Measurements from ENCODE around the gene KCTD17. TPM values are rescaled to one million over a fixed set of nuclear protein-coding genes. Genes with fewer than 3 reads are reported as not detected.

KCTD17 gene
- total RNA-seq, 6 experiments from 2014 or later, result 39.8 to 46.4 (median 43.3) TPM

DNA sequence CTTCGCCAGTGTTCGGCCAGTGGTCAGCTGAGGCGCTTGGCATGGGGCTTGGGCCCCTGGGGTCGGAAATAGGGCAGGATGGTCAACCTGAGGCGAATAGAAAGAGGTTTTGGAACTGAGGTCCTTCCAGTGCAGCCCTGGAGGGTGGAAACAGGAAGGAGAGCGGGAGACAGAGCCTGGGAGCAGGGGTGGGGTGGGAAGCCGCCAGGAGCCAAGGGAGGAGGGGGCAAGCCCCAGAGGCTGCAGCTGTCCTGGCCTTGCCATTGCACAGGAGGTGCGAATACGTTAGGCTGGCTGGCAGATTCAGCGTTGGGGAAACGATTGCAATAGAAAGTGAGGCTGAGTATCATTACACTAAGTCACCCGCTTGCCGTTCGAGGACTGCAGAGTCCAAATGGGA, 13.9 kb upstream of the KCTD17 start:
- Mint-ChIP-seq H3K4me3 (no peak overlapping the region), H3K9me3 (no peaks in the 10 kb centered on the region), H3K27me3 (ENCODE audit: insufficient read depth) (peaks cover 14% of the 10 kb centered on the region), H3K36me3 (ENCODE audit: low read depth) (no peaks in the 10 kb centered on the region), H3K4me1 (ENCODE audit: low read depth) (peaks cover 18% of the 10 kb centered on the region), H3K27ac (no peak overlapping the region)
- no peak for DNase-seq
- TF ChIP-seq, protein P1, sequence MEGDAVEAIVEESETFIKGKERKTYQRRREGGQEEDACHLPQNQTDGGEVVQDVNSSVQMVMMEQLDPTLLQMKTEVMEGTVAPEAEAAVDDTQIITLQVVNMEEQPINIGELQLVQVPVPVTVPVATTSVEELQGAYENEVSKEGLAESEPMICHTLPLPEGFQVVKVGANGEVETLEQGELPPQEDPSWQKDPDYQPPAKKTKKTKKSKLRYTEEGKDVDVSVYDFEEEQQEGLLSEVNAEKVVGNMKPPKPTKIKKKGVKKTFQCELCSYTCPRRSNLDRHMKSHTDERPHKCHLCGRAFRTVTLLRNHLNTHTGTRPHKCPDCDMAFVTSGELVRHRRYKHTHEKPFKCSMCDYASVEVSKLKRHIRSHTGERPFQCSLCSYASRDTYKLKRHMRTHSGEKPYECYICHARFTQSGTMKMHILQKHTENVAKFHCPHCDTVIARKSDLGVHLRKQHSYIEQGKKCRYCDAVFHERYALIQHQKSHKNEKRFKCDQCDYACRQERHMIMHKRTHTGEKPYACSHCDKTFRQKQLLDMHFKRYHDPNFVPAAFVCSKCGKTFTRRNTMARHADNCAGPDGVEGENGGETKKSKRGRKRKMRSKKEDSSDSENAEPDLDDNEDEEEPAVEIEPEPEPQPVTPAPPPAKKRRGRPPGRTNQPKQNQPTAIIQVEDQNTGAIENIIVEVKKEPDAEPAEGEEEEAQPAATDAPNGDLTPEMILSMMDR (IDR thresholded peaks at IDR 0.05), result no peak

DNA sequence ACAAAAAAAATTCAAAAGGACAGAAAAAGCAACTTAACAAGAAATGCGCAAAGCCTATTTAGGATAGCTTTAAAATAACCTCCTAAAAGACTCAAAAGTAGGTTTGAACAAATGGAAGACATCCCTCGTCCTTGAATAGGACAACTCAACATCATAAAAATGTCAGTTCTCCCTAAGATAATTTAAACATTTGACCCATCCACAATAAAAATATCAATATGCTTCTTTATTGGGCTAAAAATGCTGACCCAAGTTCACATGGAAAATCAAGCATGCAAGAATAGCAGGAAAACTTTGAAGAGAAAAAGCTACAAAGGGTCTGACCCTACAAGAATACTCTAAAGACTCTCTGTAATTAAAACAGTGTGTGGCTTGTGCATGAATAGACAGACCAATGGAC, 12.1 kb upstream of the KCTD17 start:
- H3K9me3 Mint-ChIP-seq, result no peaks in the 10 kb centered on the region

DNA sequence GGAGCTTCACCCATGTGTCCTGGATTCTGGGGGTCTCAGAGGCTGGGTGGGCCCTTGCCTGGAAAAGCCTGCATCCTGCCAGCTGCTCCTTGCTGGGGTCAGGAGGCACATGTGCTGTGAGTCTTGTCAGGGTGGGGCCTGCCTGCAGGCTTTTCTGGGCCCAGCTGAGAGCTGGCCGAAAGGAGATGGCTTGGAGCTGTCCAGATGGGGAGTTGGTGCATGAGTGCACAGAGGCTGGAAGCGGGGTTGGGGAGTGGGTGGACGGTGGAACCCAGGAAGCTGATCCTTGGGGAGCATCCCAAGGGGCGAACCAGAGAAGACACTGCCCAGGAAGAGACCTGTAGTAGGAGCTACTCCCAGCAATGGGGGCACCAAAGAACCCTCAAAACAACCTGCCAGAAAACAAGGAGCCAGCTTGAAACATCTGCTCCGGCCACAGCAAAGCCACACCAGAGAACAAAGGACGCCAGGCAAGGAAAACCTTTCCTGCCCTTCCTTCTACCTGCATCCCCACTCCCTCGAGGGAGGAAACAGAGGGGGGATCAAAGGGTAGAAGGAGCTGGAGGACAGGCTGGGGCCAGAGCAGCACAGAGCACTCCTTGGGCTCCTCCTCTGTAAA, 8.2 kb upstream of the KCTD17 start:
- Mint-ChIP-seq H3K27me3 (ENCODE audit: insufficient read depth) (no peaks in the 10 kb centered on the region; the same call in none of the 2 replicates), H3K9me3 (no peaks in the 10 kb centered on the region), H3K4me3 (no peak overlapping the region), H3K4me1 (ENCODE audit: low read depth) (peaks cover 32% of the 10 kb centered on the region), H3K36me3 (ENCODE audit: low read depth) (no peaks in the 10 kb centered on the region), H3K27ac (no peak overlapping the region)
- DNase-seq, result no peak
- TF ChIP-seq, protein P1 (IDR thresholded peaks at IDR 0.05), result no peak

More for the DNA sequence above, 12.1 kb upstream of the KCTD17 start:
- Mint-ChIP-seq H3K36me3 (ENCODE audit: low read depth) (no peaks in the 10 kb centered on the region), H3K27ac (no peak overlapping the region), H3K27me3 (ENCODE audit: insufficient read depth) (peaks cover 14% of the 10 kb centered on the region), H3K4me3 (no peak overlapping the region), H3K4me1 (ENCODE audit: low read depth) (peaks cover 18% of the 10 kb centered on the region)
- DNase-seq, result no peak
- TF ChIP-seq, protein P1 (IDR thresholded peaks at IDR 0.05), result no peak

DNA sequence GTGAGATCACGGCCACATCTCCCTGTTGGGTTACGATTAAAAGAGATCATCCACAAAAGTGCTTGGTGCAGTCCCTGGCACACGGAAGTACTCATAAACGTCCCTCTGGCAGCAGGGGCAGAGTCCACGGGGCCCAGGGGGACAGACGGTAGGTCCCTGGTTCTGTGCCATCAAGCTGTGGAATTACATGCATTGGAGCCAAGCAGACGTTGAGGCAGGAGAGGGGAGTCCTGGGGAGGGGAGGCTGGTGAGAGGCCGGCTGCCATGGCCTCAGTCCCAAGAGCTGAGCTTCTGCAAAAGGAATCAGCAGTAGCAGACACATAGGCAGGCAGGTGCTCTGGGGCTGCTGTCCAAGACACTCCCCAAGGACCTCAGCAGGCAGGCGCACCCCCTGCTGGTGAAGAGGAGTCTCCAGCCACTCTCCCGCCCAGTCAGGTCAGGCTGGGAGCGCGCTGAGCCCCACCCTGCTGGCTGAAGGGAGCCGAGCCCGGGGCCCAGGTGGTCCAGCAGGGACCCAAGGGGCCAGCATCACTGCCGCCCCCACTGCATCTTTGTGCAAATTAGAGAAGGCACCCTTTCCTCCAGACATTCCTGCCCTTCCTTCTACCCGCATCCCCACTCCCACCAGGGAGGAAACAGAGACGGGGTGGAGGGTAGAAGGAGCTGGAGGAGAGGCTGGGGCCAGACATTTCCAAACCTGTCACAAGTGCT, 7.6 kb upstream of the KCTD17 start:
- Mint-ChIP-seq H3K4me3 (no peak overlapping the region), H3K27me3 (ENCODE audit: insufficient read depth) (no peaks in the 10 kb centered on the region; the same call in none of the 2 replicates), H3K36me3 (ENCODE audit: low read depth) (no peaks in the 10 kb centered on the region), H3K9me3 (no peaks in the 10 kb centered on the region), H3K27ac (no peak overlapping the region), H3K4me1 (ENCODE audit: low read depth) (peaks cover 32% of the 10 kb centered on the region)
- TF ChIP-seq, protein P1 (IDR thresholded peaks at IDR 0.05), result peak; percentile 76
- peak; percentile 14 for DNase-seq

DNA sequence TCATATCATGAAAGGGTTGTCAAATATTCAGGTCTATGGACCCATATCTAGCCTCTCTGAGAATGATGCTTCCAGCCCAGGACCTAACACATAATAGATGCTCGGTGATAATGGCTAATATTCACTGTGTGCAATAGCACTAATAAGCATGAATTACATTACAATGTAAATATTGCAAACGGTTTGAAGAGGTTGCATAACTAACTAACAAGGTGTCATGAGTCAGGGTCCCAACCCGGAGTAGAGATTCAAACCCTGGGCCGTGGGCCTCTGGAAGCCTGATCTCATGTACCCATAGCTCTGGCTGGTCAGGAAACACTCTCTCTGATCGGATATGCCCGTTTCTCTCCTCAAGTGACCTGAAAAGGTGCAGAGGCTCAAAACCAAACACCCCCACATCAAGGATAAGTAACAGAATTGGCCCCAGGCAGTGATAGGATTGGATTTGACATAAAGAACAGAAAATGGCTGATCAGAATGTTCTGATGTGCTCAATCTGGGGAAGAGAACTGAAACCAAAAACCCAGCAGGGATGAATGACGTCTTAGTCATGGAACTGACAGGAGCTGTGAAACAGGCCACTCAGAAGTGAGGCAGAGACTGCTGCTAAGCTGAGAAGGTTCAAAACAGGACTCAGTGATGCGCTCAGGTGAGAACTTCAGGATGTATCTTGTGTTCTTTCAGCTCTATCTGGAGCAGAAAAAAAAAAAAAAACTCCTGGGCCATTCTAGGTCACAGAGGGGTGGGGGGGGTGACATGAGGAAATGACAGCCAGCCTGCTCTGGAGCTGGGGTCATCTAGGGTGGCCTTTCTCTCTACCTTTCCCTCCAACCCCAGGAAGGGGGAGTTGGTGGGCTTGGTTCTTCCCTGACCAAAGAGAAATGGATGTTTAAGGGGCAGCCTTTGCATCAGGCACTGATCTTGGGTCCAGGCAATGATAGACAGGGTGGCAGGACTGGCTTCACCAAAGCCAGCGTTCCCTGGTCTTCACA, 6.6 kb upstream of the KCTD17 start:
- DNase-seq, result no peak
- TF ChIP-seq, protein P1 (IDR thresholded peaks at IDR 0.05), result no peak
- peak overlapping the region; percentile 12; the same call in 1 of the 2 replicates for H3K4me3 Mint-ChIP-seq
- H3K4me1 Mint-ChIP-seq (ENCODE audit: low read depth), result peaks cover 31% of the 10 kb centered on the region
- H3K27me3 Mint-ChIP-seq (ENCODE audit: insufficient read depth), result no peaks in the 10 kb centered on the region; the same call in none of the 2 replicates
- H3K36me3 Mint-ChIP-seq (ENCODE audit: low read depth), result no peaks in the 10 kb centered on the region
- H3K9me3 Mint-ChIP-seq, result no peaks in the 10 kb centered on the region
- H3K27ac Mint-ChIP-seq, result no peak overlapping the region
